HCT116 (cell line): Measurements from ENCODE around the gene CPA5. TPM values are rescaled to one million over a fixed set of nuclear protein-coding genes. Genes with fewer than 3 reads are reported as not detected.
"Not testable (repeated sequence)": the region's sequence is repeated elsewhere in the genome, so short reads cannot be mapped to it uniquely, and the experiment has no call there.

Source experiments
- ATAC-seq: fragments of 200-7000 bp; cut with Tn5 transposase; 2 replicates; pipeline ENCODE4 v1.9.1; 2020; ENCODE audit warnings: mild to moderate bottlenecking, moderate library complexity
- BruUV-seq: library from RNA; stranded (reverse); fragments of 400-500 nt; replicated peaks from 2 replicates; lab custom pipeline; 2021; lab: Mats Ljungman, UMichigan
- CTCF ChIA-PET: fragments of 300-600 bp; sonication (Branson Sonifier 250); formaldehyde crosslinking; loops from one replicate; lab custom pipeline; 2021; ENCODE audit warnings: antibody characterized with exemption; lab: Charles Lee
- POLR2A ChIA-PET: fragments of 300-600, 350-600 bp; sonication (Branson Sonifier 250); formaldehyde crosslinking; loops from one replicate; lab custom pipeline; 2021; ENCODE audit warnings: antibody characterized with exemption; lab: Charles Lee
- RAD21 ChIA-PET, 2 experiments: fragments of 300-600 bp; sonication (Branson Sonifier 250); formaldehyde crosslinking; loops; one replicate each; lab custom pipeline; 2023; ENCODE audit warnings: low total read pairs in 2 of 2; ENCODE audit not compliant: uncharacterized antibody in 2 of 2, unreplicated experiment in 2 of 2, low non-redundant PET in 1 of 2; lab: Charles Lee
- DNase-seq: peaks from one replicate; pipeline ENCODE4 v3.0.0-alpha.2; 2010; ENCODE audit warnings: low read depth, low spot score
- H2AFZ ChIP-seq: fragments of 200-600 bp; shearing (Covaris generic), sonication (generic); 2 replicates; pipeline ENCODE4 v1.6.1; 2017; ENCODE audit warnings: low read depth, mixed run types, mixed read lengths, antibody characterized with exemption, low read length; ENCODE audit not compliant: poor library complexity, severe bottlenecking
- H3K27ac ChIP-seq: 2 replicates; pipeline ENCODE4 v1.5.1; 2012; ENCODE audit warnings: low read depth, low read length
- H3K27me3 ChIP-seq: fragments of 200-600 bp; sonication (generic); 2 replicates; pipeline ENCODE4 v1.6.1; 2016; ENCODE audit warnings: mixed run types, low read length, mixed read lengths; ENCODE audit not compliant: insufficient read depth
- H3K36me3 ChIP-seq, 2 experiments: fragments of 200-500 bp in 1 of 2; fragments of 200-600 bp in 1 of 2; sonication (Bioruptor generic) in 1 of 2; sonication (generic) in 1 of 2; 2 replicates each; pipeline versions ENCODE4 v1.5.1 to v1.6.1; 2014 to 2016; ENCODE audit warnings: low read length in 2 of 2, inconsistent platforms in 1 of 2, mixed read lengths in 1 of 2, mixed run types in 1 of 2; ENCODE audit not compliant: insufficient read depth in 2 of 2, control insufficient read depth in 1 of 2
- H3K4me1 ChIP-seq, 2 experiments: fragments of 200-600 bp in 1 of 2; sonication (generic) in 1 of 2; 2 replicates each; pipeline versions ENCODE4 v1.5.1 to v1.6.1; 2012 to 2017; ENCODE audit warnings: low read length in 2 of 2, inconsistent platforms in 1 of 2, mild to moderate bottlenecking in 1 of 2, mixed read lengths in 1 of 2, mixed run types in 1 of 2, moderate library complexity in 1 of 2; ENCODE audit not compliant: insufficient read depth in 2 of 2, control insufficient read depth in 1 of 2
- H3K4me2 ChIP-seq: fragments of 200-600 bp; sonication (generic); 2 replicates; pipeline ENCODE4 v1.6.1; 2017; ENCODE audit warnings: mixed run types, low read length, mixed read lengths
- H3K4me3 ChIP-seq, 2 experiments: fragments of 200-600 bp in 1 of 2; sonication (generic) in 1 of 2; replicated peaks in 1 of 2; 2 replicates each; pipeline ENCODE4 v1.5.1; 2011 to 2016; ENCODE audit warnings: low read length in 2 of 2, control low read depth in 1 of 2, low read depth in 1 of 2, mild to moderate bottlenecking in 1 of 2, mixed read lengths in 1 of 2, mixed run types in 1 of 2
- H3K79me2 ChIP-seq: fragments of 200-600 bp; sonication (generic); 2 replicates; pipeline ENCODE4 v1.6.1; 2017; ENCODE audit warnings: mild to moderate bottlenecking, mixed run types, low read length, moderate library complexity, mixed read lengths; ENCODE audit not compliant: insufficient read depth
- H3K9ac ChIP-seq: fragments of 200-600 bp; sonication (generic); 2 replicates; pipeline ENCODE4 v1.6.1; 2016; ENCODE audit warnings: low read length, mixed read lengths
- H3K9me2 ChIP-seq: fragments of 200-600 bp; sonication (generic), shearing (Covaris generic); 2 replicates; pipeline ENCODE4 v1.6.1; 2017; ENCODE audit warnings: mixed run types, mild to moderate bottlenecking, moderate library complexity; ENCODE audit not compliant: insufficient read depth
- H3K9me3 ChIP-seq, 2 experiments: fragments of 200-500 bp in 1 of 2; fragments of 200-600 bp in 1 of 2; sonication (Bioruptor generic) in 1 of 2; sonication (generic) in 1 of 2; 2 replicates each; pipeline ENCODE4 v1.6.1; 2014 to 2017; ENCODE audit warnings: low read length in 2 of 2, mixed read lengths in 2 of 2, inconsistent platforms in 1 of 2, low read depth in 1 of 2, mild to moderate bottlenecking in 1 of 2, mixed run types in 1 of 2, moderate library complexity in 1 of 2; ENCODE audit not compliant: control insufficient read depth in 1 of 2, insufficient read depth in 1 of 2
- H4K20me1 ChIP-seq: fragments of 200-600 bp; sonication (generic), shearing (Covaris generic); 2 replicates; pipeline ENCODE4 v1.6.1; 2017; ENCODE audit warnings: mixed run types, mild to moderate bottlenecking, moderate library complexity; ENCODE audit not compliant: insufficient read depth
- CEBPB ChIP-seq: IDR thresholded peaks from 2 replicates; pipeline ENCODE4 v1.6.1; 2012; ENCODE audit warnings: low read depth
- JUND ChIP-seq: IDR thresholded peaks from 2 replicates; pipeline ENCODE4 v1.6.1; 2012
- RAD21 ChIP-seq: IDR thresholded peaks from 2 replicates; pipeline ENCODE4 v1.6.1; 2012; ENCODE audit warnings: low read depth, mild to moderate bottlenecking
- ZNF274 ChIP-seq: fragments of 200-500 bp; sonication (Bioruptor generic); IDR thresholded peaks from 2 replicates; pipeline ENCODE4 v1.6.1; 2014; ENCODE audit warnings: mild to moderate bottlenecking, low read depth, low read length, inconsistent platforms
- intact Hi-C: fragments of 100-400 bp; cut with micrococcal nuclease; formaldehyde crosslinking; loops from 2 replicates; pipeline ENCODE4 v1.10.0; 2022
- total RNA-seq: library from RNA; stranded (reverse); gene quantifications from one replicate; pipeline ENCODE4 v1.2.1, GENCODE V29; 2021; ENCODE audit not compliant: unreplicated experiment

Gene CPA5
- total RNA-seq, 1 experiment from 2014 or later: not detected

DNA sequence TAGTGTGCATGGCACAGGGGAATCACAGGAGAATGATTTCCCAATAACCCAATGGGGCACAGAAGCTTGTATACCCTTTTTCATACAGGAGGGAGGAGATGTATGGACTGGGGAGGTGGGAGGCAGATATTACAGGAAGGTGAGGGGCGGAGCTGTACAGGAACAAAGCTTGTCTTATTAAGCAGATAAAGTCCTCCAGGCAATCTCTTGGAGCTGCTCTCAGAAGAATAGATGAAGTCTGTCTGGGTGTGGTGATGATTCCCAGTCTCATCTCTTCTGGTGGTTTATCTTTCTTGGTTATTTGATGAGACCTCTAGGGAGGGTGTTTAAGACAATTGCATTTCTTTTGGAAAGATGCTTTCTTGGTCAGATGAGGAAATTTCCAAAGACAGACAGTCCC is 25.1 kb upstream of the CPA5 start:
- TF ChIP-seq ZNF274 (no peak), JUND (no peak), RAD21 (no peak), CEBPB (no peak)
- ATAC-seq (no peak), DNase-seq (no peak)
- no peak overlapping the region for H2AFZ ChIP-seq
- no peak overlapping the region for H3K27ac ChIP-seq
- no peaks in the 10 kb centered on the region for H3K9me3 ChIP-seq
- intact Hi-C loops: no loop called here
- CTCF ChIA-PET: no interaction called here
- no peaks in the 10 kb centered on the region for H3K27me3 ChIP-seq
- POLR2A ChIA-PET: no interaction called here
- H3K4me1 ChIP-seq: no peaks in the 10 kb centered on the region; a peak in 1 of 4 replicates
- H3K36me3 ChIP-seq: no peaks in the 10 kb centered on the region; a peak in 1 of 4 replicates
- H3K9me2 ChIP-seq: no peaks in the 10 kb centered on the region
- H3K4me3 ChIP-seq: no peak overlapping the region
- RAD21 ChIA-PET: no interaction called here
- H3K9ac ChIP-seq: no peak overlapping the region
- H4K20me1 ChIP-seq: no peaks in the 10 kb centered on the region
- H3K4me2 ChIP-seq: no peak overlapping the region
- no peaks in the 10 kb centered on the region for H3K79me2 ChIP-seq
- no TSS peak for BruUV-seq

DNA sequence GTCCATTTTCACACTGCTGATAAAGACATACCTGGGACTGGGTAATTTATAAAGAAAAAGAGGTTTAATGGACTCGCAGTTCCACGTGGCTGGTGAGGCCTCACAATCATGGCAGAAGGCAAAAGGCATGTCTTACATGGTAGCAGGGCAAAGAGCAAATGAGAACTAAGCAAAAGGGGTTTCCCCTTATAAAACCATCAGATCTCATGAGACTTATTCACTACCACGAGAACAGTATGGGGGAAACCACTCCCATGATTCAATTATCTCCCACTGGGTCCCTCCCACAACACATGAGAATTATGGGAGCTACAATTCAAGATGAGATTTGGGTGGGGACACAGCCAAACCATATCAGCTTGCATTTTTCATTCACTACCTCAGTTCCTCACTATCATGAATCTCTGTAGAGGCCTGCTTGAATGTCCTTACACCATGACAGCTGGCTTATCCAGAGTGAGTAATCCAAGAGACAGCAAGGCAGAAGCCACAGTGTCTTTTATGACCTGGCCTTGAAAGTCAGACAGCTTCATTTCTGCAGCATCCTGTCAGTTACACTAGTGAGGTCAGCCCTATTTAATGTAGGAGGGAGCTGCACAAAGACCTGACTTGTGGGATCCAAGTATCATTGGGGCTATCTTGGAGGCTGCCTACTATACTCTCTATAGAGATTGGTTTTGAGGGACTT is 22.9 kb upstream of the CPA5 start:
- ATAC-seq, H3K27me3 ChIP-seq, DNase-seq, BruUV-seq, H3K4me3 ChIP-seq, H3K9me2 ChIP-seq, POLR2A ChIA-PET, H3K4me2 ChIP-seq, H4K20me1 ChIP-seq, H3K4me1 ChIP-seq, H3K9ac ChIP-seq, H3K36me3 ChIP-seq, RAD21 ChIA-PET, H3K79me2 ChIP-seq, CTCF ChIA-PET, intact Hi-C loops, H2AFZ ChIP-seq, H3K27ac ChIP-seq, H3K9me3 ChIP-seq: not testable (repeated sequence)
